Measurements from ENCODE around the gene PRSS36.

PRSS36 gene

GRCh38 chr16:31099860-31100638 lies 49.8 kb downstream of the PRSS36 start:
- no peak for DNase-seq (ENCODE audit: low spot score)

- peak; percentile 98 for DNase-seq (ENCODE audit: low spot score)
These were observed 55.3 kb downstream of the PRSS36 start, which contains the start of gene VKORC1 for GRCh38 chr16:31094424-31095120. Gene VKORC1 (minus strand): TSS chr16:31094797. CDS start chr16:31094729, 68 bp downstream.

GRCh38 chr16:31094088-31094423 lies 55.8 kb downstream of the PRSS36 start:
- no peak for DNase-seq (ENCODE audit: low spot score)

- no peak for DNase-seq (ENCODE audit: low spot score)
These were observed 56.6 kb downstream of the PRSS36 start for GRCh38 chr16:31093132-31093703.

- no peak for DNase-seq (ENCODE audit: low spot score)
These were observed 57.5 kb downstream of the PRSS36 start for GRCh38 chr16:31092330-31092729.

- no peak for DNase-seq (ENCODE audit: low spot score)
These were observed 59.3 kb downstream of the PRSS36 start for GRCh38 chr16:31090540-31090939.

- no peak for DNase-seq (ENCODE audit: low spot score)
These were observed 60.7 kb downstream of the PRSS36 start for GRCh38 chr16:31089199-31089598.

All from LoVo (cell line).